Renal pelvis (tissue), 3 donors: Measurements from ENCODE around the gene ZNF718. TPM values are rescaled to one million over a fixed set of nuclear protein-coding genes. Genes with fewer than 3 reads are reported as not detected.

Experiments
- polyA plus RNA-seq, 3 donors: library from polyadenylated mRNA; unstranded; fragments of 120-200 nt; gene quantifications; one replicate each; pipeline ENCODE4 v1.2.1, GENCODE V29; 2013; ENCODE audit not compliant: insufficient read length in 3 of 3

ZNF718 gene
- polyA plus RNA-seq, 3 donors = 11.1 to 21.7 (median 18.1) TPM

Other genes starting within 250 kb of the ZNF718 start
- 10 to 100 TPM; 13.4 to 14.4 (median 13.8) TPM for gene ZNF595, start 71.2 kb upstream of the ZNF718 start, polyA plus RNA-seq
- 1 to 10 TPM; 2.4 to 3.8 (median 3.6) TPM for gene ZNF732, start 181.0 kb downstream of the ZNF718 start, polyA plus RNA-seq
- 10 to 100 TPM; 23.7 to 46.5 (median 40.6) TPM for gene ZNF141, start 213.3 kb downstream of the ZNF718 start, polyA plus RNA-seq